Pons (tissue), 1 donor: ENCODE results near the gene PHACTR1.
"Not testable (repeated sequence)": the region's sequence is repeated elsewhere in the genome, so short reads cannot be mapped to it uniquely, and the experiment has no call there.

Source experiments
- DNase-seq: peaks from one replicate; pipeline ENCODE4 v3.0.0-alpha.2; 2016; ENCODE audit warnings: low spot score

The PHACTR1 gene

DNA sequence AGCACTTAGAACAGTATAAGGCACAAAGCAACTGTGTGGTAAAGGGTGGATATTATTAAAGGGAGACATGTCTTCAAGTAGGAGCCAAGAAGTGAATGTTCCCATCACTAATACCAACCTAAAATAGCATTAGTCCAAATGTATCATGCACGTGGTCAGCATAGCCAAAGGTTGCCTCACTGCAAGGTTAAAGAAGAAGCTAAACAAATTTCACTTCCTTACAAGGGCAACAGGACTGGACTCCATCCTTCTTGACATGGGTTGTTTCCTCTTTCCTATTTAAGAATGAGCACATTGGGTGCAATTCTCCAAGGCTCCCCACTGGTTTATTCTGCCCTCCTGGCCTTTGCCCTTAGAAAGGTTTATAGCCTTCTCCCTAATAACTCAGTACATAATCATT, 186.7 kb downstream of the PHACTR1 start:
- peak; percentile 84 for DNase-seq

DNA sequence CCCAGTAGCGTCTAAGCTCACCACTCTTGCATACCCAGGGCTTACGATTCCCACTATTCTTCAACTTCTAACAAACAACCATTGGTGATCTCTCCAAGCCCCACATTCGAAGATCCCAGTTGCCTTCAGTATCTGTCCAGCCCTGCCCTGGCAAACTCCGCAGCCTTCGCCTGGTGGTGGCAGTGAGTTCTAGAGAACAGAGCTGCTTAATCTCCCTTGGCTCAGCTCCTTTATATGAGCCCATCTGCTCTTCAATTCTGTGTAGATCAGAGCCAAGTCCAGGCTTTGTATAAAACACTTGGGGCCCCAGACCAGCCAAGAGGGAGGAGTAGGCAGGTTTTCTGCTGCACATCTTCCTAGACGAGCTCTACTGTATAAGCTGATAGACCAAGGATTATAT, 193.3 kb downstream of the PHACTR1 start:
- peak; percentile 28 for DNase-seq

DNA sequence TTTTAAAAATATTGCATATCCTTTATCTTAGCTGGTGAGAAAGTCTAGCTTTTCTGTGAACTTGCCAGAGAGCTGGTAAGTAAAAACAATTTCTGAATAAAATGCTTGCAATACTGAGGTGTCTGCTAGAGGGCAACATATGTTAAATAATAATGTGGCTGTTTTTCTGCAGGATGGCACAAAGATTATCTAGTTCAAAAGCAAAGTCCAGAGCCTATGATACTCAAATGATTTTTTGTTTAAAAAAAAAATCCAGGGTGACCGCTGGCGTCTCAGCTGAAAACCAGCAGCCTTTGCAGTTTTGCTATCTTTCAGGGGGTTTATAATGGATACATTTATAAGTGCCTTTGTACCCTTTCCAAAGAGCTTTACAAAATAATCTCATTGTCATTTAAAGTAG, 194.9 kb downstream of the PHACTR1 start:
- peak; percentile 83 for DNase-seq

- no peak for DNase-seq
Observed at GRCh38 chr6:12913201-12913600, 196.6 kb downstream of the PHACTR1 start.

GRCh38 chr6:12916006-12916405, 199.4 kb downstream of the PHACTR1 start:
- no peak for DNase-seq

- DNase-seq: no peak
Observed at GRCh38 chr6:12916420-12917136, 200.0 kb downstream of the PHACTR1 start.

GRCh38 chr6:12921467-12921866, 204.9 kb downstream of the PHACTR1 start:
- no peak for DNase-seq

DNA sequence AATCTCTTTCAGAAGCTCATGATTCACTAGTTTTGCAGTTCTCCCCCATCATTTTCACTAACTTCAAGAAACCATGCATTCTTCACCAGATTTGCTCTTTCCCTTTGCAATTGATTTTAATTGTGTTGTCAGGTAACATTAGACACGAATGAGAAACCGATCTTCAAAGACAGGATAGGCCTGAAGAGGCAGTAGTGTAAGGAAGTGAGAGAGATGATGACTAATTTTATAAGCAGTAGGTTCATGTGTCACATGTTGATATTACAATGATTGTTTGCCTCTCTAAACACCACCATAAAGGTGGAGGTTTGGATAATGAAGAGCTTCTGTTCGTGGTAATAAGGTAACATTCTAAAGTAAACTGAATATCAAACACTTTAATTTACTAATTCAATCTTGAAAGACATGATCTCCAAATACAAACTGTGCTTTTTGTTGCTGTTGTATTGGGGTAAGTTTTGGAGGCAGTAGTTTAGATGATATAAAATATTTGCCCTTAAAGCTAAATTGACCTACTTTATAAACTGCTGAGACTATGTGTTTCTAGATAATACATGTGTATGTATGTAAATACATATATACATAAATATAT, 207.2 kb downstream of the PHACTR1 start:
- no peak for DNase-seq

GRCh38 chr6:12924911-12925310, 208.3 kb downstream of the PHACTR1 start:
- no peak for DNase-seq

DNA sequence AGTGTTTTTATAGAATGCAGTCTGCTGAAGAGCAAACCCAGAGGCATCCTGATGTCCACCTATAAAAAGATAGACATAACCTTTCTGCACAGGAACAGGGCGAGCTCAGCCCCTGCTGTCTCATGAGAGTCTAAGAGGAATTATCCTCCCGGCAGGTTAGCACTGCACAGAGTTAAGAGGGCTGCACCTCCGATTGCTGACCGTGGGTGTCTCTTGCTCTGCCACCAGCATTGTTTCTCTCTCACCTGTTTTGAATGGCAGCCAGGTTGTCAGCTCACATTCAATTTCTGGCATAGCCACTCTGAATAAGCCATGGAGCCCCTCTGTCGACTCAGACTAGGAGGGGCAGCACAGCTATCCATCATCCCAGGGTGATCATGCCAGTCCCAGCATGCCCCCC, 211.2 kb downstream of the PHACTR1 start:
- no peak for DNase-seq

DNA sequence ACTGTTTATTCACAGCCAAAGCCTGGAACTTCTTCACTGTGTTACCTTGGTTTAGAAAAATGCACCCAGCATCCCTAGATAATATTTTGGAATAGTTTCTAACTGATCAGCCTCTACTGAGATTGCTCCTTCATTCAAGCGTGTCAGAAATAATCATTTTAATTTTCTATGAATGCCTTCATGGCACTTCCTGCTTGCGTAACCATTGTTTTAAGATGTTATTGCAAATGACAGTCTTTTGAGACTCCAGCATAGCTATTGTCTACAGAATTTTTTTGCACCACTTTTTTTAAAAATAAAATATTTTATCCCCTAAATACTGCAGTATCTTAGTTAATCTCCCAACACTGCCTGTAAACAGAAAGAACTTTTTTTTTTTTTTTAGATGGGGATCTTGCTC, 213.1 kb downstream of the PHACTR1 start:
- DNase-seq: no peak

GRCh38 chr6:12931639-12932038, 215.1 kb downstream of the PHACTR1 start:
- no peak for DNase-seq

DNA sequence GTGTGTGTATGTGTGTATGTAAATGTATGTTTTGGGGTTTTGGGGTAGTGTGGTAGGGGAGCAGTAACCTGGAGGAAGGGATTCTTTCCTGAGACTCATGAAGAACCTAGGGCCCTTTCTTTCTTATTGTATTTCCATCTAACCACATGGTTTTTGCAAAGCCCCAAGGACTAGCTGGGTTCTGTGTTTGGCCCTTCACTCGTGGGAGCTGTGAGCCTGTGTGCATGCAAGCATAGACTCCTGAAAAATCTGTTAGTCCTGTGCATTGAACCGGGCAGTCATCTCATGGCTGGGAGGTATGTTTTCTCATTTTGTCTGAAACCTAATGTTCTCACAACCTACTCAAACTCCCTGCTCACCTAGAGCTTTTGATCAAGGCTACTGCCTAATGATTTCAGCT, 219.1 kb downstream of the PHACTR1 start:
- no peak for DNase-seq

DNA sequence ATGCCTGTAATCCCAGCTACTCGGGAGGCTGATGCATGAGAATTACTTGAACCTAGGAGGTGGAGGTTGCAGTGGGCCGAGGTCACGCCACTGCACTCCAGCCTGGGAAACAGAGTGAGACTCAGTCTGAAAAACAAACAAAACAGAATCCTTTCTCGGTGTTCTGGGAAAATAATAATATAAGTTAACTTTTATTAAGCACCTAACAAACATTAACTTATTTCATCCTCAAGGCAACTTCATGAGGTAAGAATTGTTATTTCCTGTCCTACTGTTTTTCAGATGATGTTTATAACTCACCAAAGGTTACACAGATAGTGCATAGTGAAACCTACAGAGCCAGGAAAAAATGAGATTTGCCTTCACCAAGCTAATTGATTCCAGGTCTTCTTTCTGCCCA, 221.4 kb downstream of the PHACTR1 start:
- no peak for DNase-seq

GRCh38 chr6:12939314-12939713, 222.7 kb downstream of the PHACTR1 start:
- no peak for DNase-seq

- DNase-seq: no peak
Observed at GRCh38 chr6:12941422-12941821, 224.9 kb downstream of the PHACTR1 start.

- no peak for DNase-seq
Observed at GRCh38 chr6:12943549-12943948, 227.0 kb downstream of the PHACTR1 start.

DNA sequence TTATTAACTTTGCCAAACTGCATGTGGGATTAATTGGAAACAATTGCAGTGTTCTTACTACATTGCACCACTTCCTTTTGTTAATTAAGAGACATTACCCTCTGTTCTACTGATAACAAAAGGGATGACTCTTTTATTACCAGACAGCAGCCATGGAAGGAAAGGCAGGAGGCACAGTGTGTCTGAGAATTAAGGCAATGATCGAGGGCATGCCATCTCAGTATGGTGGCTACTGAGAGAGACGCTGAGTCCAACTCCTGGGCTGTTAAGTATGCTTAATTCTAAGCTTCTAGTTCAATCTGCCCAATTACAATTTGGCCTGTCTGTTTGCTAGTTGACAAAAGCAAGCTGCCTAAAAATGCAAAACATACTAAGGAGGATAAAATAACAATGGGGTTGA, 227.4 kb downstream of the PHACTR1 start:
- DNase-seq: no peak

GRCh38 chr6:12944528-12944927, 228.0 kb downstream of the PHACTR1 start:
- not testable (repeated sequence) for DNase-seq

- DNase-seq: no peak
Observed at GRCh38 chr6:12947151-12947871, 230.7 kb downstream of the PHACTR1 start.

DNA sequence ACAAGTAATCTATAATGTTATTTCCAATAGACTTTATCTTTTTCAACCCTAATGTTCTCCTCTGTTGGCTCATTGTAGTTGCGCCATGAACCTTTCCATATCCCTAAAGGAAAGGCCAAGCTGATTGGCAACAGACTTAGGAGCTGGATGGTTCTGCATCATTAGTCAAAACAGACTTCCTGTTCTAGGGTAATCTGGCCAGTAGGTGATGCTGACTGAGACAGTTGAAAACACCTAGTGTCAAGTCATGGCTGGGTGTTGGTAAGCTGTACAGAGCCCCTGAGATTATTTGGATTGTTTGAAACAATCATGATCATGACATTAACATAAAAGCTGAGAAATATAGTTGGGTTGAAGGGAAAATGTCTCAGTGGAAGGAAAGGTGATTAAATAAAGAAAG, 231.4 kb downstream of the PHACTR1 start:
- no peak for DNase-seq

DNA sequence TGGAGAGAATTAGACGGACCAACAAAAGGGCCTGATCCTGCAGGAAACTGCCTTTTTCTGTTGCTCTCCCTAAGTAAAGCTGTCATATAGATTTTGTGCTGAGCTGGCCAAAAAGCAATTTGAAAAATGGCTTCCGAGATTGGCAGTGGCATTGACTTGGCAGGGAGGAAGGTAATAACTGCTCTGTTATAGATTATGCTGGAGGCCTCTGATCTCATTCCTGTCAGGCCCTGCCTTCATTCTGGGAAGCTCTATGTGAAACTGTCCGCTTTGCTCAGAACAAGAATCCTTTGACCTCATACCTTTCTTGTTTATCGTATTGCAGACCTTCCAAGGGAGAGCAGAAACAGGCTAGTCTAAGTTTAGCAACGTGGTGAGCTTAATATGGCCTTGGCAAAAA, 234.4 kb downstream of the PHACTR1 start:
- DNase-seq: no peak

- DNase-seq: no peak
Observed at GRCh38 chr6:12951415-12951814, 234.8 kb downstream of the PHACTR1 start.
